ENCODE results near the gene MAP3K13. TPM values are rescaled to one million over a fixed set of nuclear protein-coding genes. Genes with fewer than 3 reads are reported as not detected.

Gene MAP3K13
- total RNA-seq, 1 experiment from 2014 or later: 10.6 TPM

DNA sequence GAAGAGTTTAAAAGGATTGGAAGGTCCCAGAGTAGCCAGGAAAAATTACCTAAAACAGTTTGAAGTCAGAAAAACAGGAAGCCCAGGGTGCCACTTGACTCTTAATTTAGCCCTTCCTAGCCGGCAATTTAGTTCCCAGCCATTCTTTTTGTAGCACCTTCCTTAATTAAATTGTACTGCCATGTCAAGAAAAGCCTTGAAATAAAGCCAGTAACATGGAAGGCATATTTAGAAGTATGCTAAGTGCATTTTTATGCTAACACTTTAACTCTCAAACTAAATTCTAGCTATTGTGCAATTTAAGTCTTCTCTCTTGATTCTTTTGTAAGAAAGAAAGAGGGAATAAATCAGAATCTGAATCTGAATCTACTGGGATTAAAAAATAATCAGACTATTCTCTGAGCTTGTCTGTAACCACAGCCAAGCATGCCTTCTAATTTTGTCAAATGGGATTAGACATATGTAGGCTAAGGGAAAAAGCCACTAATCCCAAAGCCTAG lies 43.2 kb downstream of the MAP3K13 start:
- Histone ChIP-seq H3K4ac (ENCODE audit: low read depth, low read length) (no peak overlapping the region), H2AK5ac (ENCODE audit: insufficient read length, low read length) (no peak overlapping the region), H3K27ac (ENCODE audit: insufficient read length, low read depth, low read length) (no peak overlapping the region), H2BK20ac (ENCODE audit: low read depth, low read length, poor library complexity, severe bottlenecking) (no peak overlapping the region), H3K9ac (ENCODE audit: extremely low read depth, insufficient read length, low read length) (no peak overlapping the region), H4K8ac (replicated peaks; ENCODE audit: insufficient read length, low read depth, low read length) (no peak overlapping the region), H3K18ac (ENCODE audit: insufficient read length, low read depth, low read length) (no peak overlapping the region), H4K20me1 (ENCODE audit: control insufficient read depth, insufficient read depth, insufficient read length) (no peaks in the 10 kb centered on the region), H3K56ac (ENCODE audit: insufficient read length, low read depth, low read length) (no peak overlapping the region), H4K5ac (ENCODE audit: insufficient read length, low read depth, low read length) (no peak overlapping the region), H3K27me3 (ENCODE audit: insufficient read depth, low read length) (no peaks in the 10 kb centered on the region), H3K14ac (ENCODE audit: insufficient read depth, low read length) (no peak overlapping the region), H3K23me2 (ENCODE audit: insufficient read length, low read depth, low read length, poor library complexity, severe bottlenecking) (no peaks in the 10 kb centered on the region), H2BK15ac (ENCODE audit: low read depth, low read length) (no peak overlapping the region), H3K79me1 (ENCODE audit: insufficient read depth, low read depth, low read length, poor library complexity, severe bottlenecking) (no peaks in the 10 kb centered on the region), H2AFZ (ENCODE audit: low read length) (no peak overlapping the region), H2BK12ac (ENCODE audit: insufficient read length, low read depth, low read length) (no peak overlapping the region), H2BK5ac (ENCODE audit: insufficient read length, low read length) (no peak overlapping the region), H3K23ac (ENCODE audit: insufficient read length, low read depth, low read length) (no peak overlapping the region), H3K4me1 (ENCODE audit: insufficient read depth, low read length) (no peaks in the 10 kb centered on the region), H4K91ac (ENCODE audit: insufficient read length, low read depth, low read length) (no peak overlapping the region), H3K4me2 (ENCODE audit: insufficient read depth, insufficient read length, low read length) (no peak overlapping the region), H3K9me3 (ENCODE audit: control insufficient read depth, low read depth, low read length) (no peaks in the 10 kb centered on the region), H3K79me2 (ENCODE audit: insufficient read depth, low read length) (0 out of 2 replicates have a peak, but pooled peaks cover 2% of the 10 kb centered on the region), H2BK120ac (ENCODE audit: low read depth, low read length, poor library complexity, severe bottlenecking) (no peak overlapping the region), H3T11ph (ENCODE audit: low read length) (no peak overlapping the region)
- Mint-ChIP-seq H3K4me3 (no peak overlapping the region), H3K4me1 (peaks cover 4 to 6% of the 10 kb centered on the region in 2 experiments), H3K27me3 (ENCODE audit: low read depth) (no peaks in the 10 kb centered on the region), H3K27ac (no peak overlapping the region), H3K9me3 (no peaks in the 10 kb centered on the region), H3K36me3 (ENCODE audit: insufficient read depth in 1 of 3, low read depth in 3 of 3) (no peaks in the 10 kb centered on the region)
- no peak for TF ChIP-seq CTCF (conservative IDR thresholded peaks at IDR 0.05)
- no peak for DNase-seq
- no CpG with 5 or more reads among the region's 1 CpG for WGBS (ENCODE audit: extremely low coverage, insufficient read length, low lambda C conversion rate)

Measured in H9 (cell line).